Breast epithelium (tissue), 4 donors: ENCODE measurements around the gene LRPPRC. TPM values are rescaled to one million over a fixed set of nuclear protein-coding genes. Genes with fewer than 3 reads are reported as not detected.

Experiments
- DNase-seq, 2 donors: peaks; one replicate each; pipeline ENCODE4 v3.0.0-alpha.2; 2019; ENCODE audit warnings: low spot score in 2 of 2
- H3K27ac ChIP-seq, 2 donors: fragments of 200-600 bp; sonication (generic) in 1 of 2; one replicate each; pipeline ENCODE4 v1.5.1; 2016 to 2019; ENCODE audit warnings: mild to moderate bottlenecking in 1 of 2
- H3K27me3 ChIP-seq, 2 donors: fragments of 200-600 bp; sonication (generic) in 1 of 2; one replicate each; pipeline versions ENCODE4 v1.5.1 to v1.6.0; 2017 to 2019; ENCODE audit warnings: control low read depth in 1 of 2, mild to moderate bottlenecking in 1 of 2
- H3K36me3 ChIP-seq: fragments of 200-600 bp; one replicate; pipeline ENCODE4 v1.5.1; 2019
- H3K4me1 ChIP-seq, 2 donors: fragments of 200-600 bp; sonication (generic); one replicate each; pipeline ENCODE4 v1.5.1; 2016 to 2019; ENCODE audit warnings: control low read depth in 1 of 2
- H3K4me3 ChIP-seq, 3 donors: fragments of 200-600 bp; sonication (generic); 1 replicate in 2 of 3; 2 replicates in 1 of 3; pipeline ENCODE4 v1.5.1; 2016 to 2019; ENCODE audit warnings: mild to moderate bottlenecking in 3 of 3, moderate library complexity in 2 of 3
- H3K9me3 ChIP-seq, 2 donors: fragments of 200-600 bp; sonication (generic) in 1 of 2; one replicate each; pipeline ENCODE4 v1.5.1; 2016 to 2019; ENCODE audit warnings: control low read depth in 1 of 2
- CTCF ChIP-seq, 3 donors: fragments of 450-650 bp; IDR thresholded peaks; one replicate each; pipeline ENCODE4 v1.5.1; 2016 to 2017; ENCODE audit warnings: antibody characterized with exemption in 3 of 3, mild to moderate bottlenecking in 3 of 3, moderate library complexity in 3 of 3
- POLR2A ChIP-seq: fragments of 450-650 bp; IDR thresholded peaks from one replicate; pipeline ENCODE4 v1.6.1; 2016; ENCODE audit warnings: antibody characterized with exemption, mild to moderate bottlenecking, moderate library complexity
- POLR2AphosphoS5 ChIP-seq, 3 donors: sonication (generic); formaldehyde crosslinking; IDR thresholded peaks; one replicate each; pipeline ENCODE4 v1.6.1; 2017; ENCODE audit warnings: antibody characterized with exemption in 3 of 3
- intact Hi-C: fragments of 100-400 bp; cut with DNase I; formaldehyde crosslinking; loops from one replicate; pipeline ENCODE4 v1.15.1; 2023; ENCODE audit warnings: low total_unique reads
- total RNA-seq, 3 donors: library from RNA; depleted of rRNA; stranded (reverse); fragments of >200 nt; gene quantifications; one replicate each; pipeline ENCODE4 v1.1.0, GENCODE V29; 2016

LRPPRC gene
- total RNA-seq, 3 donors from 2014 or later, result 61.6 to 75.4 (median 65.1) TPM

- no peak overlapping the region for H3K4me3 ChIP-seq
- no peak for DNase-seq
- no peak for TF ChIP-seq POLR2AphosphoS5 (IDR thresholded peaks at IDR 0.05)
- no peak for TF ChIP-seq CTCF (IDR thresholded peaks at IDR 0.05)
- TF ChIP-seq POLR2A, result no peak
- H3K27me3 ChIP-seq, result no peaks in the 10 kb centered on the region
- intact Hi-C loops, result no loop called here
- no peaks in the 10 kb centered on the region for H3K9me3 ChIP-seq
- H3K27ac ChIP-seq, result no peak overlapping the region
- H3K4me1 ChIP-seq, result no peaks in the 10 kb centered on the region
- H3K36me3 ChIP-seq, result peaks cover 13% of the 10 kb centered on the region
These were observed 51.9 kb downstream of the LRPPRC start for GRCh38 chr2:43943809-43944452.

- H3K4me1 ChIP-seq, result no peaks in the 10 kb centered on the region
- TF ChIP-seq POLR2AphosphoS5 (IDR thresholded peaks at IDR 0.05) (no peak), POLR2A (no peak), CTCF (IDR thresholded peaks at IDR 0.05) (no peak)
- H3K36me3 ChIP-seq, result peaks cover 13% of the 10 kb centered on the region
- no peaks in the 10 kb centered on the region for H3K27me3 ChIP-seq
- no peaks in the 10 kb centered on the region for H3K9me3 ChIP-seq
- H3K27ac ChIP-seq, result no peak overlapping the region
- DNase-seq, result no peak
- H3K4me3 ChIP-seq, result no peak overlapping the region
- intact Hi-C loops, result no loop called here
These were observed 52.5 kb downstream of the LRPPRC start for GRCh38 chr2:43943323-43943722.

GRCh38 chr2:43942881-43943280 is 52.9 kb downstream of the LRPPRC start:
- Histone ChIP-seq H3K36me3 (peaks cover 13% of the 10 kb centered on the region), H3K4me1 (no peaks in the 10 kb centered on the region), H3K4me3 (no peak overlapping the region), H3K27me3 (no peaks in the 10 kb centered on the region), H3K9me3 (no peaks in the 10 kb centered on the region), H3K27ac (no peak overlapping the region)
- intact Hi-C loops, result no loop called here
- TF ChIP-seq CTCF (IDR thresholded peaks at IDR 0.05) (no peak), POLR2A (no peak), POLR2AphosphoS5 (IDR thresholded peaks at IDR 0.05) (no peak)
- DNase-seq, result no peak

- H3K9me3 ChIP-seq, result no peaks in the 10 kb centered on the region
- H3K36me3 ChIP-seq, result peaks cover 13% of the 10 kb centered on the region
- H3K4me1 ChIP-seq, result no peaks in the 10 kb centered on the region
- intact Hi-C loops, result no loop called here
- no peak overlapping the region for H3K27ac ChIP-seq
- no peak overlapping the region for H3K4me3 ChIP-seq
- no peak for DNase-seq
- H3K27me3 ChIP-seq, result no peaks in the 10 kb centered on the region
- TF ChIP-seq POLR2AphosphoS5 (IDR thresholded peaks at IDR 0.05) (no peak), CTCF (IDR thresholded peaks at IDR 0.05) (no peak), POLR2A (no peak)
These were observed 53.8 kb downstream of the LRPPRC start for GRCh38 chr2:43941966-43942365.

GRCh38 chr2:43941359-43941758 is 54.4 kb downstream of the LRPPRC start:
- Histone ChIP-seq H3K36me3 (peaks cover 12% of the 10 kb centered on the region), H3K9me3 (no peaks in the 10 kb centered on the region), H3K27me3 (no peaks in the 10 kb centered on the region), H3K4me3 (no peak overlapping the region), H3K4me1 (no peaks in the 10 kb centered on the region), H3K27ac (no peak overlapping the region)
- TF ChIP-seq POLR2A, result no peak
- DNase-seq, result no peak
- intact Hi-C loops, result no loop called here
